Measurements from ENCODE around the gene FOLR1. TPM values are rescaled to one million over a fixed set of nuclear protein-coding genes. Genes with fewer than 3 reads are reported as not detected.

The FOLR1 gene
- total RNA-seq, 1 donor from 2014 or later = not detected

DNA sequence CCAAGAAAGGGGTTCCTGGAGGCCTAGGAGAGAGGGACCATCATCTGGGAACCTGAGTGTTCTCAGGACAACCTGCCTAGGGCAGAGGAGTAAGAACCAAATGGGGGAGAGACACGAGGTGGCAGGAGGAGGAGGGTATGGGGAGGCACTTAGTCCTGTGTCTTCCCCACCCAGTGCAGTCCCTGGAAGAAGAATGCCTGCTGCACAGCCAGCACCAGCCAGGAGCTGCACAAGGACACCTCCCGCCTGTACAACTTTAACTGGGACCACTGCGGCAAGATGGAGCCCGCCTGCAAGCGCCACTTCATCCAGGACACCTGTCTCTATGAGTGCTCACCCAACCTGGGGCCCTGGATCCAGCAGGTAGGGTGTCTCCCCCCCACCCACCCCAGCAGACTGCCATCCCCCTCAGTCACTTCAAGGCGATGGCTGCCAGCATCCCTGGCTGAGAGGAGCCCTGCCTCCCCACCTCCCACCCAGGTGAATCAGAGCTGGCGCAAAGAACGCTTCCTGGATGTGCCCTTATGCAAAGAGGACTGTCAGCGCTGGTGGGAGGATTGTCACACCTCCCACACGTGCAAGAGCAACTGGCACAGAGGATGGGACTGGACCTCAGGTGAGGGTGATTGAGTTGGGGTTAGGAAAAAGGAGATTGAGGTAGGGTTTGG is 28.9 kb downstream of the FOLR1 start:
- peaks cover 5% of the 10 kb centered on the region for H3K36me3 Mint-ChIP-seq (ENCODE audit: low read depth)
- H3K4me1 Mint-ChIP-seq = peaks cover 59% of the 10 kb centered on the region
- ATAC-seq (ENCODE audit: low read depth) (no peak), DNase-seq (no peak)
- no peaks in the 10 kb centered on the region for H3K27me3 Mint-ChIP-seq
- ChIA-PET CTCF (interaction anchor here (1.0 to 1.2 kb wide), 3 partner anchors 15 to 210 kb away, joined by 3 to 4 read pairs (median 4); no protein-coding TSS in a partner anchor), POLR2A (interaction anchor here (4.9 kb wide), 1 partner anchor 108 kb away, joined by 28 read pairs; the partner anchor contains the start of gene ANAPC15)
- peak overlapping the region; percentile 87 for H3K4me3 Mint-ChIP-seq
- H3K27ac Mint-ChIP-seq = peak overlapping the region; percentile 93
- intact Hi-C loops (cut with micrococcal nuclease) = loop anchor here (5.0 to 10.0 kb wide), 4 partner anchors 179 to 1164 kb away; partner anchors contain the start of gene ATG16L2
- TF ChIP-seq, protein P1, sequence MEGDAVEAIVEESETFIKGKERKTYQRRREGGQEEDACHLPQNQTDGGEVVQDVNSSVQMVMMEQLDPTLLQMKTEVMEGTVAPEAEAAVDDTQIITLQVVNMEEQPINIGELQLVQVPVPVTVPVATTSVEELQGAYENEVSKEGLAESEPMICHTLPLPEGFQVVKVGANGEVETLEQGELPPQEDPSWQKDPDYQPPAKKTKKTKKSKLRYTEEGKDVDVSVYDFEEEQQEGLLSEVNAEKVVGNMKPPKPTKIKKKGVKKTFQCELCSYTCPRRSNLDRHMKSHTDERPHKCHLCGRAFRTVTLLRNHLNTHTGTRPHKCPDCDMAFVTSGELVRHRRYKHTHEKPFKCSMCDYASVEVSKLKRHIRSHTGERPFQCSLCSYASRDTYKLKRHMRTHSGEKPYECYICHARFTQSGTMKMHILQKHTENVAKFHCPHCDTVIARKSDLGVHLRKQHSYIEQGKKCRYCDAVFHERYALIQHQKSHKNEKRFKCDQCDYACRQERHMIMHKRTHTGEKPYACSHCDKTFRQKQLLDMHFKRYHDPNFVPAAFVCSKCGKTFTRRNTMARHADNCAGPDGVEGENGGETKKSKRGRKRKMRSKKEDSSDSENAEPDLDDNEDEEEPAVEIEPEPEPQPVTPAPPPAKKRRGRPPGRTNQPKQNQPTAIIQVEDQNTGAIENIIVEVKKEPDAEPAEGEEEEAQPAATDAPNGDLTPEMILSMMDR (IDR thresholded peaks at IDR 0.05) = no peak
- no peaks in the 10 kb centered on the region for H3K9me3 Mint-ChIP-seq

DNA sequence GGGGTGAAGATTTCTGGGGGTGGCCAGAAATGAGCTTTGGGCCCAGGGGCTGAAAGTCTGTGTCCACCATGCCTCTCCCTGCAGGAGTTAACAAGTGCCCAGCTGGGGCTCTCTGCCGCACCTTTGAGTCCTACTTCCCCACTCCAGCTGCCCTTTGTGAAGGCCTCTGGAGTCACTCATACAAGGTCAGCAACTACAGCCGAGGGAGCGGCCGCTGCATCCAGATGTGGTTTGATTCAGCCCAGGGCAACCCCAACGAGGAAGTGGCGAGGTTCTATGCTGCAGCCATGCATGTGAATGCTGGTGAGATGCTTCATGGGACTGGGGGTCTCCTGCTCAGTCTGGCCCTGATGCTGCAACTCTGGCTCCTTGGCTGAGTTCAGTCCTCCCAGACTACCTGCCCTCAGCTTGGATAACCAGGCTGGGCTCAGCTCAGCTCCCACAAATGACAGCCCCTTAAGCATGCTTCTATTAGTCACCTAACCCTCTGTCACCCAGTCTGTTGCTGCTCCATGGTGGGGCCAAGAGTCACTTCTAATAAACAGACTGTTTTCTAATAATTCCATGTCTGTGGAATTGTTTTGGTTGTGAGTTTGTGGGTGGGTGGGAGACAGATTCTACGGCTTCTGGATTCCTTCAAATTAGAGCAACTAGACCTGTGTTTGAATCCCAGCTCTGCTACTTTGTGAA is 29.6 kb downstream of the FOLR1 start:
- TF ChIP-seq, protein P1 (IDR thresholded peaks at IDR 0.05) = no peak
- Mint-ChIP-seq H3K4me1 (peaks cover 58% of the 10 kb centered on the region), H3K36me3 (ENCODE audit: low read depth) (peaks cover 5% of the 10 kb centered on the region), H3K9me3 (no peaks in the 10 kb centered on the region), H3K4me3 (peak overlapping the region; percentile 87), H3K27me3 (no peaks in the 10 kb centered on the region), H3K27ac (peak overlapping the region; percentile 93)
- ATAC-seq (ENCODE audit: low read depth) = no peak
- ChIA-PET CTCF (interaction anchor here (0.6 to 1.2 kb wide), 4 partner anchors 14 to 209 kb away, joined by 3 to 4 read pairs (median 4); no protein-coding TSS in a partner anchor), POLR2A (interaction anchor here (4.9 kb wide), 1 partner anchor 109 kb away, joined by 28 read pairs; the partner anchor contains the start of gene ANAPC15)
- no peak for DNase-seq
- intact Hi-C loops (cut with micrococcal nuclease) = loop anchor here (2.0 to 10.0 kb wide), 6 partner anchors 119 to 1163 kb away; partner anchors contain the start of genes ATG16L2 and LAMTOR1

DNA sequence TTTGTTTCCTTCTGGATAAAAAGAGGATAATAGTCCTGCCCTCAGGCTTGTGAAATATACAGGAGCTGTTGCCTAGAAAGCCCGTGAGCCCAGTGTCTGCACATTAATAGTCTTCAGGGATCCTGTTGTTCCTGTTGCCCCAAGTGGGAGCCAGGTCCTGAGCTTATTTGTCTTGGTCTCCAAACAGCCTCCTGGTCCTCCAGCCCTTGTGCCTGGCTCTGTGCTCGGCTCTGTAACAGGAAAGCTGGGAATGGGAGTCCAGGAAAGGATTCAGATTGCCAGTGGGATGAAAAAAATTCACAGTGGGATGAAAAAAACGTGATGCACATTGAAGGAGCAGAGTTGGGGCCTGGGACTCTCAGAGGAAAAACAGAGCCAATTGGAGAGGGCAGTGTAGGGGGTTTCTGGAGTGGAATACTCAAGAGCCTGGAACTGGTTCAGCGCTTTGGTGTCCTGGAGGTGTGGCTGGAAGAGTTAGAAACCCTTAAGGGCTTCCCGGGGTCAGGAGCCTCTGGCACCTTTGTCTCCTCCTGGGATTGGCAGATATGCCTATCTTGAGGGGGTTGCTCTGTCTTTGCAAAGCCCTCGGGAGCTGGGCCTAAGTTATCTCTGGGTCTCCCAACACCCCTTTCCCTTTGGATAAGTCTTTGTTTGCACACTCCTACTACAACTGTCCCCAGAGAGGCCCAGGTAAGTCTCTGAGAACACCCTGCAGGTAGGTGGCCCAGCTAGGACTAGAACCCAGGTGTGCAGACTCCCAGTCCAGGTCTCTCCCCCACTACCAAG is 30.4 kb downstream of the FOLR1 start:
- ChIA-PET POLR2A (interaction anchor here (0.5 to 4.9 kb wide), 6 partner anchors 15 to 1115 kb away, joined by 3 to 28 read pairs (median 6); partner anchors contain the start of genes ANAPC15 and RNF121), CTCF (interaction anchor here (0.6 to 1.3 kb wide), 6 partner anchors 14 to 208 kb away, joined by 3 to 11 read pairs (median 4); no protein-coding TSS in a partner anchor)
- H3K27me3 Mint-ChIP-seq = no peaks in the 10 kb centered on the region
- H3K4me3 Mint-ChIP-seq = peak overlapping the region; percentile 87
- TF ChIP-seq, protein P1 (IDR thresholded peaks at IDR 0.05) = no peak
- H3K36me3 Mint-ChIP-seq (ENCODE audit: low read depth) = peaks cover 5% of the 10 kb centered on the region
- no peak for DNase-seq
- no peak for ATAC-seq (ENCODE audit: low read depth)
- H3K4me1 Mint-ChIP-seq = peaks cover 50% of the 10 kb centered on the region
- intact Hi-C loops (cut with micrococcal nuclease) = loop anchor here (2.0 to 10.0 kb wide), 6 partner anchors 119 to 1163 kb away; partner anchors contain the start of genes ATG16L2 and LAMTOR1
- peak overlapping the region; percentile 93 for H3K27ac Mint-ChIP-seq
- H3K9me3 Mint-ChIP-seq = no peaks in the 10 kb centered on the region

DNA sequence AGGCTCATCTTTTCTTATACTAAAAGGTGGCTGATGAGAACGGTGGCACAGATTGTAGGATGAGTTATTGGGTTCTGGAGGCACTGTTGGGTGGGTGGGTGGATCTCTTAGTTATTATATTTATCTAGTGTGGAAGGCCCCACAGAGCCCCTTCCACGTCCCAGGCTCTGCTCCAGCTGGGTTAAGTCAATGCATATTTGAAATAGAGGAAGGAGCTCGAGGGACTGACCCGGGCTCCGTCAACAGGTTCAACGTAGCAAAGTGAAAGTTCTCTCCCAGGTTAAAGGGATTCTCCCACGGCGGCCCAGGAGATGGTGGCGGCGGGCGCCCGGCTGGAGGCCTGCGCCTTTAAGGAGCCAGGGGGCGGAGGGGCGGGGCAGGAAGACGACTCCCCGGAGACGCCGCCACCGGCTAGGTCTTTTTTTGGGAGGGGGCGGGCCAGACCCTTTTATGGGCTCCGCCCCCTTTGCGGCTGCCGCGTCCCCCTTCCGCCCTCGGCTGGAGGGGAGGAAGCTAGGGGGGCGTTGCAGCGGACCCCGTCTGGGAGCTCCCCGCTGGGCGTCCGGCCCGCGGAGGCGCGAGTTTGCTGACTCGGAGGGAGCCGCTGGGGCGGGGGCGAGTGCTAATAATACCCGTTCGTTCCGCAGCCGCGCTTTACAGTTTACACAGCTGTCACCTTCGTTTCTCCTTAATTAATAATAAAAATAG is 31.1 kb downstream of the FOLR1 start:
- H3K27me3 Mint-ChIP-seq = no peaks in the 10 kb centered on the region
- ATAC-seq (ENCODE audit: low read depth) (peak; percentile 76), DNase-seq (peak; percentile 90)
- intact Hi-C loops (cut with micrococcal nuclease) = loop anchor here (1.0 to 10.0 kb wide), 10 partner anchors 40 to 1162 kb away; partner anchors contain the start of genes ANAPC15, ATG16L2, CLPB and LAMTOR1
- H3K4me3 Mint-ChIP-seq = peak overlapping the region; percentile 87
- no peaks in the 10 kb centered on the region for H3K9me3 Mint-ChIP-seq
- POLR2A ChIA-PET = interaction anchor here (0.5 to 4.9 kb wide), 13 partner anchors 9 to 1538 kb away, joined by 3 to 28 read pairs (median 3); partner anchors contain the start of genes ANAPC15, RAB6A, RNF121 and XNDC1N
- TF ChIP-seq, protein P1 (IDR thresholded peaks at IDR 0.05) = no peak
- H3K27ac Mint-ChIP-seq = peak overlapping the region; percentile 93
- CTCF ChIA-PET = interaction anchor here (0.7 to 1.3 kb wide), 5 partner anchors 15 to 198 kb away, joined by 3 to 11 read pairs (median 3); no protein-coding TSS in a partner anchor
- H3K4me1 Mint-ChIP-seq = peaks cover 44% of the 10 kb centered on the region
- H3K36me3 Mint-ChIP-seq (ENCODE audit: low read depth) = peaks cover 7% of the 10 kb centered on the region
